ENCODE data around the gene SETBP1.

DNA sequence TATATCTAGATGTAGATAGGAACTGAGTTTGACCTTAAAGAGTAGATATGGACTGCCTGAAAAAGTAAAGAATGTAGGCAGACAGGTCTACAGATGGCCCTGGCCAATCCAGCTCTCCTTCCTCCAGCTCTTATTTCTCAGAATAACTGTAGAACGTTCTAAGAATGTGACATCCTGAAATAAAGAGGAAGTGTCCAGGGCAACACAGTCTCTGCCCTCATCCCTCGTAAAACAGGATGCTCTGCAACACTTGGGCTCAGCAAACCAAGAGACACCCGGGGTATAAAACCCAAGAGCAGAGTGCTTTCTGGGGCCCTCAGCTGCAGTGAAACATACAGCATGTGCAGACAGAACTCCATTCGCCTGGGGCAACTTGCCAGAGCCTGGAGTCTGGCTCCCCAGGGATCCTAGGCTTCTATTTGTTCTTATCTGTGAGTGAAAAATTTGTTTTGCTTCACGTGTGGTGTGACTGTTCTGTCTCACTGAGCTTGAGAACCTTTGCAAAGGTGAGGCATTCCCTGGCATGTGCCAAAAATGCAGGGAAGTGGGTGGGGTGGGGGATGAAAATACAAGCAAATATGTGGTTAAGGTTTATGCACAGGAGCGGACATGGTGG is 401.0 kb downstream of the SETBP1 start:
- TF ChIP-seq, protein P1, sequence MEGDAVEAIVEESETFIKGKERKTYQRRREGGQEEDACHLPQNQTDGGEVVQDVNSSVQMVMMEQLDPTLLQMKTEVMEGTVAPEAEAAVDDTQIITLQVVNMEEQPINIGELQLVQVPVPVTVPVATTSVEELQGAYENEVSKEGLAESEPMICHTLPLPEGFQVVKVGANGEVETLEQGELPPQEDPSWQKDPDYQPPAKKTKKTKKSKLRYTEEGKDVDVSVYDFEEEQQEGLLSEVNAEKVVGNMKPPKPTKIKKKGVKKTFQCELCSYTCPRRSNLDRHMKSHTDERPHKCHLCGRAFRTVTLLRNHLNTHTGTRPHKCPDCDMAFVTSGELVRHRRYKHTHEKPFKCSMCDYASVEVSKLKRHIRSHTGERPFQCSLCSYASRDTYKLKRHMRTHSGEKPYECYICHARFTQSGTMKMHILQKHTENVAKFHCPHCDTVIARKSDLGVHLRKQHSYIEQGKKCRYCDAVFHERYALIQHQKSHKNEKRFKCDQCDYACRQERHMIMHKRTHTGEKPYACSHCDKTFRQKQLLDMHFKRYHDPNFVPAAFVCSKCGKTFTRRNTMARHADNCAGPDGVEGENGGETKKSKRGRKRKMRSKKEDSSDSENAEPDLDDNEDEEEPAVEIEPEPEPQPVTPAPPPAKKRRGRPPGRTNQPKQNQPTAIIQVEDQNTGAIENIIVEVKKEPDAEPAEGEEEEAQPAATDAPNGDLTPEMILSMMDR (IDR thresholded peaks at IDR 0.05): no peak
- TF ChIP-seq EP300 (IDR thresholded peaks at IDR 0.05): no peak
